ENCODE measurements around the gene BIRC2.

The BIRC2 gene

DNA sequence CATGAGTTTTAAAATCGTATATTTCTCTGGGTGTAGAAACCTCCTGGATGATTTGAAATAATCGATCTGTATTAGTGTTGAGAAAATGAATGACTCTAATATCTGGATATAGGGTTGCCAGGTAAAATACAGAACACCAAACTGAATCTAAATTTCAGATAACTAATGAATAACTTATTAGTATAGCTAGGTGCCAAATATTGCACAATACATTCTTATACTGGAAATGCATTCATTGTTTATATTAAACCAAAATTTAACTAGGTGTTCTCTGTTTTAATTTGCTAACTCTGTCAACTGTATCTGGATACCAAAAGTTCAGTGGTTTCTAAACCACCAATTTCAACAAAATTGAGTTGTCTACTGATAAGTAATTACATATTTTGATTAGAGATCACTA lies 32.2 kb upstream of the BIRC2 start:
- H3K36me3 ChIP-seq (ENCODE audit: control insufficient read depth, insufficient read depth, low read length), result no peaks in the 10 kb centered on the region
- TF ChIP-seq, protein P1, sequence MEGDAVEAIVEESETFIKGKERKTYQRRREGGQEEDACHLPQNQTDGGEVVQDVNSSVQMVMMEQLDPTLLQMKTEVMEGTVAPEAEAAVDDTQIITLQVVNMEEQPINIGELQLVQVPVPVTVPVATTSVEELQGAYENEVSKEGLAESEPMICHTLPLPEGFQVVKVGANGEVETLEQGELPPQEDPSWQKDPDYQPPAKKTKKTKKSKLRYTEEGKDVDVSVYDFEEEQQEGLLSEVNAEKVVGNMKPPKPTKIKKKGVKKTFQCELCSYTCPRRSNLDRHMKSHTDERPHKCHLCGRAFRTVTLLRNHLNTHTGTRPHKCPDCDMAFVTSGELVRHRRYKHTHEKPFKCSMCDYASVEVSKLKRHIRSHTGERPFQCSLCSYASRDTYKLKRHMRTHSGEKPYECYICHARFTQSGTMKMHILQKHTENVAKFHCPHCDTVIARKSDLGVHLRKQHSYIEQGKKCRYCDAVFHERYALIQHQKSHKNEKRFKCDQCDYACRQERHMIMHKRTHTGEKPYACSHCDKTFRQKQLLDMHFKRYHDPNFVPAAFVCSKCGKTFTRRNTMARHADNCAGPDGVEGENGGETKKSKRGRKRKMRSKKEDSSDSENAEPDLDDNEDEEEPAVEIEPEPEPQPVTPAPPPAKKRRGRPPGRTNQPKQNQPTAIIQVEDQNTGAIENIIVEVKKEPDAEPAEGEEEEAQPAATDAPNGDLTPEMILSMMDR (IDR thresholded peaks at IDR 0.05; ENCODE audit: insufficient read depth, low read length, poor library complexity, severe bottlenecking), result no peak
- no peak for DNase-seq (ENCODE audit: extremely low read depth, insufficient read length)

DNA sequence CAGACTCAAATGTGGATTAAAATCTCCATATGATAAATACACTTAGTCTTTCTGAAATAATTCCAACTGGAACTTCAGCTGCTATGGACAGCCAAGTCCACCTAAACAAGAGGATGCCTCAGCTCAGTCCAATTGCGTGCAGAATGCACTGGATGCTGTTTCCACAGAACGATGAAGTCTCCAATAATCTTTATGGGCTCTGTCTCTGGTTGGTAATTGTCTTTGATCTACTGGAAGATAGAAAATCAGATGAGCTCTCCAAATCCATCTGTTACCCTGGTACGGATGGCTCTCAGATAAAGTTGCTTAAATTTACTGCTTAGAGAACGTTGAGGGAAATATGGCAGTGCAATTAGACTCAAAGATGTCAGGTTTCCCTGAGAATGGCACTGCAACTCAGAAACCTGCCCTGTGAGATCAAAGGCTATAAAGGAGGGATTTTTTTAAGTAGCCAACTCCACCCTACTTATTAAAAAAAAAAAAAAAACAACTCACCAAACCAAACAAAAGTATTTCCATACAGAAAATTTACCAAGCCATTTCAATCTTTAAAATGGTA lies 30.6 kb upstream of the BIRC2 start:
- TF ChIP-seq, protein P1 (IDR thresholded peaks at IDR 0.05; ENCODE audit: insufficient read depth, low read length, poor library complexity, severe bottlenecking), result no peak
- peak overlapping the region; percentile 68 for H3K4me3 ChIP-seq (replicated peaks; ENCODE audit: low read depth, low read length)
- H3K36me3 ChIP-seq (ENCODE audit: control insufficient read depth, insufficient read depth, low read length), result no peaks in the 10 kb centered on the region
- H3K27me3 ChIP-seq (replicated peaks; ENCODE audit: control insufficient read depth, insufficient read depth, low read length), result no peaks in the 10 kb centered on the region
- DNase-seq (ENCODE audit: extremely low read depth, insufficient read length), result no peak

More for the DNA sequence above, 32.2 kb upstream of the BIRC2 start:
- no peak overlapping the region for H3K4me3 ChIP-seq (replicated peaks; ENCODE audit: low read depth, low read length)
- H3K27me3 ChIP-seq (replicated peaks; ENCODE audit: control insufficient read depth, insufficient read depth, low read length), result no peaks in the 10 kb centered on the region

DNA sequence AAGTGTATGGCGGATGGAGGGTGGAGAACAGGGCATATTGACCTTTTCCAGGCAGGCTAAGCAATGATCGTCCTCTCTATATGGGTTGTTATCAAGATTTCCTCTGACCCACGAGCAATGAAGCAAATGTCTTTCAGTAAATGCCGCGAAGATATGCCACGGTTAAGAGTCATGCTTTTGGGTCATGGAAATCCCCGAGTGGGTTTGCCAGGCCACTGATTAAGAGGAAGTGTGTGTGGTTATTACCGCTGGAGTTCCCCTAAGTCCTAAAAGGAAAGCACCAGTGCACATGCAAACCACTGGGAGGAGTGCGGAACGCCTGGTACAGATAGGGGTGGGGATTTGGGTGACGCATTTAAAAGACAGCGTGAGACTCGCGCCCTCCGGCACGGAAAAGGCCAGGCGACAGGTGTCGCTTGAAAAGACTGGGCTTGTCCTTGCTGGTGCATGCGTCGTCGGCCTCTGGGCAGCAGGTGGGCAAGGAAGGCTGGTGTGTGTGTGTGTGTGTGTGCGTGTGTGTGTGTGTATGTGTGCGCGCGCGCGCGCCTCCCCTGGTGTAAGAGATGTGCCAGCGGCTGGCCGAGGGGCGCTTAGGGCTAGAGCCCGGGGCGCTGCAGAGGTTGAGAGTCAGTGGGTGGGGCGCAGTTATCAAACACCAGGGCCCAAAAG lies 29.8 kb upstream of the BIRC2 start, which contains the start of gene BIRC3:
BIRC3 (plus strand) TSS at position 386 of the 669 bp plus-strand sequence. CDS start 7,026 bp downstream, outside the sequence.
- H3K27me3 ChIP-seq (replicated peaks; ENCODE audit: control insufficient read depth, insufficient read depth, low read length), result no peaks in the 10 kb centered on the region
- H3K36me3 ChIP-seq (ENCODE audit: control insufficient read depth, insufficient read depth, low read length), result no peaks in the 10 kb centered on the region
- peak; percentile 95 for DNase-seq (ENCODE audit: extremely low read depth, insufficient read length)
- peak within 1 kb of the TSS; percentile 68 for H3K4me3 ChIP-seq (replicated peaks; ENCODE audit: low read depth, low read length)
- TF ChIP-seq, protein P1 (IDR thresholded peaks at IDR 0.05; ENCODE audit: insufficient read depth, low read length, poor library complexity, severe bottlenecking), result peak; percentile 8

DNA sequence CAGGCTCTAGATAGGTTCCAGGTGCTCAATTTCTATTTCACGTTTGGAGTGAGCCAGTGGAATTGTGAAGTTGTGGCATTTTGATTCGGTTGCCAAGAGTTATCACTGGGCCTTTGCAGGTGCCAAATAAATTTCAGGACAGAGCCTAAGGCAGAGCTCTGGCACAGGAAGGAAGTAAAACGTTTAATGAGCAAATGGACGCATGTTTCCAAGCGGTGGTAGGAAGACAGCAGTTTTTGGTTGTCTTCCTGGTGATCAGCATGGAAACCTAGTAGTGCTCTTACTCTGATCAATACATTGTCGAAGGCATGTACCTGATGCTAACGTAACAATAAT lies 29.3 kb upstream of the BIRC2 start:
- H3K27me3 ChIP-seq (replicated peaks; ENCODE audit: control insufficient read depth, insufficient read depth, low read length), result no peaks in the 10 kb centered on the region
- no peak for DNase-seq (ENCODE audit: extremely low read depth, insufficient read length)
- TF ChIP-seq, protein P1 (IDR thresholded peaks at IDR 0.05; ENCODE audit: insufficient read depth, low read length, poor library complexity, severe bottlenecking), result no peak
- no peaks in the 10 kb centered on the region for H3K36me3 ChIP-seq (ENCODE audit: control insufficient read depth, insufficient read depth, low read length)
- H3K4me3 ChIP-seq (replicated peaks; ENCODE audit: low read depth, low read length), result peak overlapping the region; percentile 68

DNA sequence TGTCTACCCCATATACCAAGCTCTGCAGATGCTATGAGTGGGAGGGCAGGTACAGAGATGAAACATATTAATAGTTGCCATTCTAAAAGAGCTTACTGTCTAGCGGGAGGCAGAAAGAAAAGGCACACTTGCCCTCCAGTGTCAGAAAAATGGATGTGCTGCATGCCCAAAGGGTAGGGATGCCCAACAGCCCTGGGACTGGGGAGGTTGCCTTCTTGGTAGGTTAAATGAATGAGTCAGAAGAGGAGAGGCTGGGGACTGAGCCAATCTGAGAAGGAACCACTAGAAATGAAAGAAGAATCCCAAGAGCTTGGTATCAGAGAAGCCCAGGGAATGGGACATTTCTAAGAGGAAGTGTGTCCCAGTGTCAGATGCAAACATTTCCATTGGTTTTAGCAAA lies 28.5 kb upstream of the BIRC2 start:
- no peak for DNase-seq (ENCODE audit: extremely low read depth, insufficient read length)
- Histone ChIP-seq H3K36me3 (ENCODE audit: control insufficient read depth, insufficient read depth, low read length) (no peaks in the 10 kb centered on the region), H3K27me3 (replicated peaks; ENCODE audit: control insufficient read depth, insufficient read depth, low read length) (no peaks in the 10 kb centered on the region), H3K4me3 (replicated peaks; ENCODE audit: low read depth, low read length) (peak overlapping the region; percentile 68)
- TF ChIP-seq, protein P1 (IDR thresholded peaks at IDR 0.05; ENCODE audit: insufficient read depth, low read length, poor library complexity, severe bottlenecking), result no peak
